HepG2 (cell line): ENCODE results near the gene HYDIN. TPM values are rescaled to one million over a fixed set of nuclear protein-coding genes. Genes with fewer than 3 reads are reported as not detected.

ENCODE experiments used
- NFYC ChIP-seq: IDR thresholded peaks from 2 replicates; pipeline ENCODE4 v1.6.1; 2016; ENCODE audit warnings: missing genetic modification reagents, missing compliant biosample characterization
- RARA ChIP-seq: IDR thresholded peaks from 2 replicates; pipeline ENCODE4 v1.6.1; 2016; ENCODE audit warnings: missing genetic modification reagents, missing compliant biosample characterization
- SAP130 ChIP-seq: IDR thresholded peaks from 2 replicates; pipeline ENCODE4 v1.6.1; 2016; ENCODE audit warnings: low read depth
- SPEN ChIP-seq: sonication (generic); formaldehyde crosslinking; IDR thresholded peaks from 2 replicates; pipeline ENCODE4 v1.5.1; 2020; ENCODE audit warnings: low read depth, mild to moderate bottlenecking, missing genetic modification reagents
- UBTF ChIP-seq: sonication (generic); formaldehyde crosslinking; IDR thresholded peaks from 2 replicates; pipeline ENCODE4 v1.4.0; 2020; ENCODE audit warnings: mild to moderate bottlenecking, missing genetic modification reagents
- ZNF451 ChIP-seq: sonication (generic); formaldehyde crosslinking; IDR thresholded peaks from 2 replicates; pipeline ENCODE4 v1.5.0; 2020; ENCODE audit warnings: mild to moderate bottlenecking, missing genetic modification reagents
- ZNF460 ChIP-seq: sonication (generic); formaldehyde crosslinking; IDR thresholded peaks from 2 replicates; pipeline ENCODE4 v1.5.1; 2020; ENCODE audit warnings: missing genetic modification reagents, mild to moderate bottlenecking, borderline replicate concordance
- ZNF484 ChIP-seq: sonication (generic); formaldehyde crosslinking; IDR thresholded peaks from 2 replicates; pipeline ENCODE4 v1.5.1; 2020; ENCODE audit warnings: mild to moderate bottlenecking, low read depth, missing genetic modification reagents, borderline replicate concordance
- polyA plus RNA-seq, 8 experiments: library from polyadenylated mRNA; depleted of rRNA in 3 of 8; stranded (reverse) in 7 of 8; unstranded in 1 of 8; fragments of >200 nt; fragmentation: Illumina TruSeq in 4 of 8; extraction: Trizol in 4 of 8; gene quantifications; 2 replicates each; pipeline versions ENCODE4 v1.2.1 to v1.2.3, GENCODE V29; 2011 to 2016; ENCODE audit warnings: low read depth in 4 of 8, missing spikeins in 1 of 8, mixed read lengths in 1 of 8; ENCODE audit not compliant: insufficient read depth in 1 of 8
- total RNA-seq, 5 experiments: library from RNA; depleted of rRNA; stranded (reverse); fragments of >200 nt; fragmentation: Illumina TruSeq; extraction: Trizol; gene quantifications; 2 replicates each; pipeline ENCODE4 v1.2.3, GENCODE V29; 2016; ENCODE audit warnings: low read depth in 1 of 5
- TF ChIP-seq, protein P1 (sequence below): sonication (generic); formaldehyde crosslinking; IDR thresholded peaks from 2 replicates; pipeline ENCODE4 v1.5.0; 2020; ENCODE audit warnings: mild to moderate bottlenecking, missing genetic modification reagents

The HYDIN gene
- total and polyA plus RNA-seq, 2 of the 13 experiments (the other 11 are each of a cell fraction or from before 2014, with no cell fraction given), result not detected

- TF ChIP-seq UBTF (CRISPR knock-in tag) (no peak), ZNF460 (no peak), NFYC (no peak), SPEN (no peak), ZNF451 (CRISPR knock-in tag) (no peak), RARA (CRISPR knock-in tag) (no peak), ZNF484 (no peak), SAP130 (CRISPR knock-in tag) (no peak)
- TF ChIP-seq, protein P1, sequence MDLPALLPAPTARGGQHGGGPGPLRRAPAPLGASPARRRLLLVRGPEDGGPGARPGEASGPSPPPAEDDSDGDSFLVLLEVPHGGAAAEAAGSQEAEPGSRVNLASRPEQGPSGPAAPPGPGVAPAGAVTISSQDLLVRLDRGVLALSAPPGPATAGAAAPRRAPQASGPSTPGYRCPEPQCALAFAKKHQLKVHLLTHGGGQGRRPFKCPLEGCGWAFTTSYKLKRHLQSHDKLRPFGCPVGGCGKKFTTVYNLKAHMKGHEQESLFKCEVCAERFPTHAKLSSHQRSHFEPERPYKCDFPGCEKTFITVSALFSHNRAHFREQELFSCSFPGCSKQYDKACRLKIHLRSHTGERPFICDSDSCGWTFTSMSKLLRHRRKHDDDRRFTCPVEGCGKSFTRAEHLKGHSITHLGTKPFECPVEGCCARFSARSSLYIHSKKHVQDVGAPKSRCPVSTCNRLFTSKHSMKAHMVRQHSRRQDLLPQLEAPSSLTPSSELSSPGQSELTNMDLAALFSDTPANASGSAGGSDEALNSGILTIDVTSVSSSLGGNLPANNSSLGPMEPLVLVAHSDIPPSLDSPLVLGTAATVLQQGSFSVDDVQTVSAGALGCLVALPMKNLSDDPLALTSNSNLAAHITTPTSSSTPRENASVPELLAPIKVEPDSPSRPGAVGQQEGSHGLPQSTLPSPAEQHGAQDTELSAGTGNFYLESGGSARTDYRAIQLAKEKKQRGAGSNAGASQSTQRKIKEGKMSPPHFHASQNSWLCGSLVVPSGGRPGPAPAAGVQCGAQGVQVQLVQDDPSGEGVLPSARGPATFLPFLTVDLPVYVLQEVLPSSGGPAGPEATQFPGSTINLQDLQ (CRISPR knock-in tag), result no peak
Measured at GRCh38 chr16:70801611-70802010, 428.9 kb downstream of the HYDIN start (continued).
